Measurements from ENCODE around the gene TMEM234. TPM values are rescaled to one million over a fixed set of nuclear protein-coding genes. Genes with fewer than 3 reads are reported as not detected.

TMEM234 gene
- total RNA-seq, 2 experiments from 2014 or later: 15.3 to 16.4 TPM

DNA sequence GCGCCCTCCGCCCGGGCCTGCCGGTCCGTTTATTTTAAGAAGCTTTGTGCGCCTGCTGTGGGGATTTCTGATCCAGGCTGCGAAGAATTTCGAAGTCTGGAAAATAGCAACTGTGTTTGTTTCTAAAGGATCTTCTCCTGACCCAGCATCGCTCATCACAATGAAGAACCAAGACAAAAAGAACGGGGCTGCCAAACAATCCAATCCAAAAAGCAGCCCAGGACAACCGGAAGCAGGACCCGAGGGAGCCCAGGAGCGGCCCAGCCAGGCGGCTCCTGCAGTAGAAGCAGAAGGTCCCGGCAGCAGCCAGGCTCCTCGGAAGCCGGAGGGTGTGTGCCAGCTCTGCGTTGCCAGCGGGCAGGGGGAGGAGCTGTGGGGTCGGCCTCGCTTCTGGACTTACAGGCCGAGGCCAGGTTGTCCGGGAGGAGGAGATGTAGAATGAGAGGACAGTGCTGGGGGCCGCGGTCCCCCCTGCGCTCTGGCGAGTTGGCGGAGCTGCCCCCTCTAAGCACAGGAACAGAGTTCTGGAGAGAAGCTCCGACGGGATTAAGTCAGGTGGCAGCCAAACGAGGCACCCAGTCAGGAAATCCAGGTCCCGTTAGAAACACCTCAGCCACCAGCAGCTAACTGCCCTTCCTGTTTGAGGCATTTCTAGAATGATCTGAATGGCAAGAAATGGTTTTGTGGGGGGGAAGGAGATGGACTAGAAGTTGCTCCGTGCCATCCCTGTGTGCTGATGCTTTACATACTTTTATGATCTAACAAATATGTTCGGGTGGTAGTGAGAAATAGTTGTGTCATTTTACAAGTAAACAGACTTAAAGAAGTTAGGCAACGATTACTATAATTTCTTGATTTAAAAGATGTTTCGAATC is 41.7 kb downstream of the TMEM234 start:
- Mint-ChIP-seq H3K27me3 (no peaks in the 10 kb centered on the region), H3K4me3 (peak overlapping the region; percentile 88), H3K4me1 (peaks cover 49% of the 10 kb centered on the region), H3K27ac (peak overlapping the region; percentile 88), H3K9me3 (no peaks in the 10 kb centered on the region), H3K36me3 (ENCODE audit: low read depth) (peaks cover 50% of the 10 kb centered on the region)
- peak; percentile 51 for DNase-seq
- ChIA-PET POLR2A (interaction anchor here (0.6 to 8.1 kb wide), 18 partner anchors 12 to 638 kb away, joined by 3 to 109 read pairs (median 6); partner anchors contain the start of genes BSDC1, CCDC28B, HDAC1 and IQCC), CTCF (interaction anchor here (1.0 to 3.5 kb wide), 9 partner anchors 26 to 221 kb away, joined by 3 to 15 read pairs (median 4); partner anchors contain the start of genes IQCC and KPNA6)

DNA sequence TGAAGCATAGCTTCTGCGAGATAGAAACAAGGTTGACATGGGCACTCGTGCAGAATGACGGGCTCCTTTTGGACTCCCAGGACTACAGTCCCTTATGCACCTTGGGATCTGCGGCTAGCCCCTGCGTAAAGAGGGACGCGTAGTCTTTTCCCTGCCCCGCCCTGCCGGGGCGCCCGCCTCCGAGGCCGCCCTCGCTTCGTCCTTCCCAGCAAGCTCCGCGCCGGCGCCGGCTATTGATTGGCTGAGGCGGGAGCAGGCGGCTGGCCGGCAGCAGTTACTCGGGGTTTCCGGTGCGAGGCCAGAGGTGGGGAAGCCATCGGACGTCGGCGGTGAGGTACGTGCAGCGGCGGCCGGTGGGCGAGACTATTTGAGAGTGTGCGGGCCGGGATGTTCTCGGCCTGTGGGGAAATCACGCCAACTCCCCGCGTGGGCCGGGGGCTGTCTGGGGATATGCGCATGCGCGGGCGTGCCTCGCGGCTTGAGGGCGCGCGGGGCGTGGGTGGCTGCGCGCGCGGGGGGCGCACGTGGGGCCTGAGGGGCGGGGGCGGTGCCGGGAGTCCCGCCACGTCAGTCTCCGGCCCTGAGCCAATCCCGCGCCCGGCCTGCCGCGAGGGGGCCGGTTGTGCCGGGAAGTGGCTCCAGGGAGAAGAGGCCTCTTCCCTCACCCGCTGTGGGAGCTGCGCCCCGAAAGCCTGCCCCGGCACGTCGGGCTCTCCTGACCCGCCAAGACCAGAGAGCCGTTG is 42.5 kb downstream of the TMEM234 start, which contains the start of gene TXLNA:
TSS of gene TXLNA (plus strand) at position 233 of the 743 bp plus-strand sequence. CDS start 671 bp downstream, outside the sequence.
- Mint-ChIP-seq H3K4me3 (peak within 1 kb of the TSS; percentile 88), H3K36me3 (ENCODE audit: low read depth) (peaks cover 44% of the 10 kb centered on the region), H3K27ac (peak within 1 kb of the TSS; percentile 96), H3K4me1 (peaks cover 43% of the 10 kb centered on the region), H3K9me3 (no peaks in the 10 kb centered on the region), H3K27me3 (no peaks in the 10 kb centered on the region)
- CTCF ChIA-PET: interaction anchor here (0.7 to 3.5 kb wide), 11 partner anchors 26 to 222 kb away, joined by 3 to 15 read pairs (median 4); partner anchors contain the start of genes IQCC and KPNA6
- DNase-seq: peak; percentile 92
- POLR2A ChIA-PET: interaction anchor here (0.6 to 8.1 kb wide), 25 partner anchors 9 to 639 kb away, joined by 3 to 109 read pairs (median 4); partner anchors contain the start of genes BSDC1, CCDC28B, HDAC1 and IQCC

DNA sequence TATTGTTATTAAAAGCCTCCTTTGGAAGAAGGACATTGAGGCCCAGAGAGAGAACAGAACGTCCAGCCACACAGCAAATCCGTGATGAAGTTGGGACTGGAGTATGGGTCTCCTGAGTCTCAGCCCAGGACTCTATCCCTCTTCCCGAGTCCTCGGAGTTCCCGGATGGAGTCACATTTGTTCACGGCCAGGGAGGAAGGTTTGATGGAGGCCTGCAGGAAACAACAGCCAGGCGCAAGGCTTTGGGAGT is 43.0 kb downstream of the TMEM234 start:
- H3K9me3 Mint-ChIP-seq: no peaks in the 10 kb centered on the region
- H3K4me3 Mint-ChIP-seq: peak overlapping the region; percentile 88
- peak overlapping the region; percentile 96 for H3K27ac Mint-ChIP-seq
- ChIA-PET CTCF (interaction anchor here (0.7 to 3.5 kb wide), 8 partner anchors 37 to 222 kb away, joined by 3 to 15 read pairs (median 4); partner anchors contain the start of gene KPNA6), POLR2A (interaction anchor here (0.7 to 8.1 kb wide), 19 partner anchors 9 to 165 kb away, joined by 3 to 109 read pairs (median 7); partner anchors contain the start of genes CCDC28B, HDAC1, IQCC and KHDRBS1)
- no peaks in the 10 kb centered on the region for H3K27me3 Mint-ChIP-seq
- DNase-seq: no peak
- H3K4me1 Mint-ChIP-seq: peaks cover 39% of the 10 kb centered on the region
- peaks cover 43% of the 10 kb centered on the region for H3K36me3 Mint-ChIP-seq (ENCODE audit: low read depth)

DNA sequence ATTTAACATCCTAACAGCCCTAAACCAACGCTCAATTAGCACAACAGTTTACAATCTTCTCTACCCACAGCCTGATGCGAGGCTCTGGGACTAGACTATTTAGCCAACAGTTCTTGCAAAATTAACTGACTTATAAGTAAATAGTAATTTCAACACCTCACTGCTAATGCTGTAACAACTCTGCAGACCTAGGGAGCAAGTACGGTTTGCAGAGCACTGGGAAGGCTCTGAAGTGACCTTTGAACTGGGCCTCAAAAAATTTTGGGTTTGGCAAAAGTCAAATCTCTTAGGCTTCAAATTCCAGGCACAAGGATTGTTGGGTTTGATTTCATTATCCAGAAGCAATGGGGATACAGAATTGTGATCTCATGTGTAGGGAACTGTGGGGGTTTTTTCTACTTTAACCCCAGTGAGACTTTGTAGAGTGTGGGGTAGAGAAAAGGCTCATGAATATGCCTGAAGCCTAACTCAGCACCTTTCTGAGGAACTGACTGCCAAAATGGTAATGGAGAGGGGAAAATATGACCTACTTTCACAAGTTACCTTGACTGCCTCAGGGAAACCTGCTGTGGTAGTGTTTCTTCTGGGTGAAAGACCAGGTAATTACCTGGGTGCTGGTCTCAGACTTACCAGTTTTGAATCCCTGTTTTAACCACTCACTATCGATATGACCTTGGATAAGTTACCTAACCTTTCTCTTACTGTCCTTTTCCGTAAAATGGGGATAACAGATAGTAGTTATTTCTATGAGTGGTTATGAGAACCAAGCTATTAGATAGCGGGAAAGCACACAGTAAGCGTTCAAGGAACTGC is 43.6 kb downstream of the TMEM234 start:
- H3K27ac Mint-ChIP-seq: peak overlapping the region; percentile 96
- H3K9me3 Mint-ChIP-seq: no peaks in the 10 kb centered on the region
- H3K36me3 Mint-ChIP-seq (ENCODE audit: low read depth): peaks cover 39% of the 10 kb centered on the region
- H3K4me1 Mint-ChIP-seq: peaks cover 33% of the 10 kb centered on the region
- POLR2A ChIA-PET: interaction anchor here (0.7 to 8.1 kb wide), 16 partner anchors 19 to 165 kb away, joined by 3 to 109 read pairs (median 8); partner anchors contain the start of genes CCDC28B, HDAC1, IQCC and KHDRBS1
- CTCF ChIA-PET: interaction anchor here (0.7 to 3.5 kb wide), 4 partner anchors 38 to 112 kb away, joined by 3 to 15 read pairs (median 12); partner anchors contain the start of gene KPNA6
- DNase-seq: no peak
- peak overlapping the region; percentile 88 for H3K4me3 Mint-ChIP-seq
- no peaks in the 10 kb centered on the region for H3K27me3 Mint-ChIP-seq

DNA sequence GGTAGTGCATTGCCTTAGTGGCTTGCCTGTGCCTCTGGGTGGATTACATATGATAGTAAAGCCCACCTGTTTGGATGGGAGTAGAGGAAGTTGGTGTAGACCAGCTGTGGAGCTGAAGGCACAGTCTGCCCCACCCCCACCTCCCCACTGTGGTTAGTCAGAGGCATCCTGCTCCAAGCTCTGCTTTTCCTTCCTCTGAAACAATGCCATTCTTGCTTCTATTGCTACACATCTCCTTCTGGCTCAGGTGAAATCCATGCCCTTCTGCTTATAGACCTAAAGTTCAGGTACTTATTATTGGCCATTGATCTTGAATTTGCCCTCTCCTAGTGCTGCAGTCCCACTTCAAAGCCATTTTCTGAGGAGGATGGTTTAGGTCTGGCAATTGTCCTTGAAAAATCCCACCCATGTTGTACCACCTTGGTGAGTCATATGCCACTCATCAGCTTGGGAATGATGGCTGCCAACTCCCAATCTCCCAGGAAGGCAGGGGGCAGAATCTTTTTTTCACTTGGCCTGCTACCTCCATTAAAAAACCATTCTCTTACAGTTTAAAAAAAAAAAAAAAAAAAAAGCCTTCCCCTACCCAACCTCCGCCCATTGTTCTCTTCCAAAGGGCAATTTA is 49.4 kb downstream of the TMEM234 start:
- ChIA-PET POLR2A (no interaction called here), CTCF (interaction anchor here (0.6 to 1.3 kb wide), 4 partner anchors 64 to 899 kb away, joined by 3 read pairs; partner anchors contain the start of gene FAM167B)
- peak overlapping the region; percentile 14 for H3K27ac Mint-ChIP-seq
- H3K4me3 Mint-ChIP-seq: no peak overlapping the region
- DNase-seq: no peak
- H3K36me3 Mint-ChIP-seq (ENCODE audit: low read depth): peaks cover 48% of the 10 kb centered on the region
- no peaks in the 10 kb centered on the region for H3K9me3 Mint-ChIP-seq
- H3K4me1 Mint-ChIP-seq: peaks cover 12% of the 10 kb centered on the region
- no peaks in the 10 kb centered on the region for H3K27me3 Mint-ChIP-seq

DNA sequence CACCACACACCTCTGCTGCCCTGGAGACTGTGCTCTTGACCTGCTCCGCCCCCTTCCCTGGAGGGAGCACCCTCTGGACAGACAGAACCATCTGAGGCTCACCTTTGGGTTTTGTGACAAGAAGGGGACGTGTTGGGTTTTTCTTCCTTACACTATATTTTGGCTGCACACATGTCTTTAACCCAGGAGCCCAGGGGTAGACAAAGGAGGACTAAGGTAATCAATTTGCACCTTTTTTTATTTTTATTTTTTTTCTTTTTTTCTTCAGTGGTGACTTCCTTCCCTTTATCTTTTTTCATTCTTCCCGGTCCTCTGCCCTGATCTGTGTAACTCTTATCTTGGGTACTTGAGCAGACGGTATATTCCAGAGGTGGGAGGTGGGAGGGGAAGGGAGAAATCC is 51.2 kb downstream of the TMEM234 start:
- Mint-ChIP-seq H3K9me3 (no peaks in the 10 kb centered on the region), H3K4me3 (no peak overlapping the region), H3K27me3 (no peaks in the 10 kb centered on the region), H3K27ac (no peak overlapping the region), H3K4me1 (peaks cover 12% of the 10 kb centered on the region), H3K36me3 (ENCODE audit: low read depth) (peaks cover 57% of the 10 kb centered on the region)
- POLR2A ChIA-PET: no interaction called here
- no peak for DNase-seq
- CTCF ChIA-PET: no interaction called here

Other genes starting within 250 kb of the TMEM234 start
- 100 to 1,000 TPM; 168 to 169 TPM for gene KHDRBS1, start 208.5 kb downstream of the TMEM234 start, total RNA-seq
- gene TMEM39B, start 149.4 kb downstream of the TMEM234 start, total RNA-seq: 10 to 100 TPM; 24.5 to 28.0 TPM
- gene KPNA6, start 114.3 kb downstream of the TMEM234 start, total RNA-seq: 10 to 100 TPM; 64.3 to 65.1 TPM
- 10 to 100 TPM; 79.8 to 81.2 TPM for gene TXLNA, start 42.7 kb downstream of the TMEM234 start, total RNA-seq
- gene CCDC28B, start 21.8 kb downstream of the TMEM234 start, total RNA-seq: 10 to 100 TPM; 20.2 to 23.5 TPM
- gene IQCC, start 16.7 kb downstream of the TMEM234 start, total RNA-seq: 1 to 10 TPM; 3.7 to 3.8 TPM
- under 1 TPM in 1 of 2 experiments, not detected in 1; 0.13 TPM for gene DCDC2B, start 13.3 kb downstream of the TMEM234 start, total RNA-seq
- gene EIF3I, start 54 bp upstream of the TMEM234 start, total RNA-seq: 100 to 1,000 TPM; 161 to 172 TPM
- 1 to 10 TPM in 1 of 2 experiments, under 1 TPM in 1; 0.78 to 1.1 TPM for gene FAM167B, start 24.9 kb upstream of the TMEM234 start, total RNA-seq
- gene LCK, start 28.9 kb upstream of the TMEM234 start, total RNA-seq: 100 to 1,000 TPM; 469 to 474 TPM
- 100 to 1,000 TPM; 180 to 185 TPM for gene HDAC1, start 69.7 kb upstream of the TMEM234 start, total RNA-seq
- 10 to 100 TPM; 26.4 to 27.9 TPM for gene MARCKSL1, start 113.9 kb upstream of the TMEM234 start, total RNA-seq
- gene FAM229A, start 140.1 kb upstream of the TMEM234 start, total RNA-seq: 10 to 100 TPM; 10.6 to 11.8 TPM
- 1 to 10 TPM in 1 of 2 experiments, under 1 TPM in 1; 0.70 to 1.0 TPM for gene TSSK3, start 140.2 kb upstream of the TMEM234 start, total RNA-seq
- gene BSDC1, start 172.1 kb upstream of the TMEM234 start, total RNA-seq: 10 to 100 TPM; 52.5 to 52.6 TPM
- not detected for gene ZBTB8B, start 242.7 kb upstream of the TMEM234 start, total RNA-seq